ENCODE measurements around the gene TCP11.

The TCP11 gene

DNA sequence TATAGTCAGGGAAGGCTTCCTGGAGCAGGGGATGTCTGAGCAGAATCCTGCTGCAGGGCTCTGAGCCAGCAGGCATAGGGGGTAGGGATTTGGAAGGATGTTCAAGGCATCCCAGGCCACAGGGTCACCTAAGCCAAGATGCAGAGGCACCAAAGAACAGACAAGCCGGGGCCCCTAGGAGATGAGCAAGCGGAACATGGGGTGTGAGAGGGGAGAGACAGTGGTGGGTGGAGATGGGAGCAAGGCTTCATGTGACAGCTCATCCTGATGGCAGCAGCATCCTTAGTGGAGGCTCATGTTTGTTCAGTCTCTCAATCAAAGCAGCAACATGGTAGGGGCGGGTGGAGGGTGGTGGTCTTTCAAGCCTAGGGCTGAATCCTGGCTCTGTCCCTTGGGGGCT is 29.8 kb upstream of the TCP11 start:
- no peak for DNase-seq

DNA sequence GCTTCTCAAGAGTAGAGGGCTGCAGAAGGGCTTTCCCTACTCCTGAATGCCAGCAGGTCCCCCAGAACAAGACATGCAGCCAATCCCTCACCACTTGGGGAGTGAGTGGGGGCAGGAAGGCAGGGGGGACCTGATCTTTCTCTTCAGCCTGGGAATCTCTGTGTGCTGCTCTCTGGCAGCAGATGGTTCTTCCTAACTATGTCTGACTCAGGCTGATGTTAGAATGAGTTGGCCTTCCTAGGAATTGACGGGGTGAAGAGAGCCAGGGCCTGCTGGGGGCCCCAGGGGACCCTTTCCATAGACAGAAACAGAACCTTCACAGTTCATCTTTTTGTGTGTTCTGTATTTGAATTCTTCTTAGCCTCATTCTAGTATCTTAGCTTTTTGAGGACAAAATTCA is 29.0 kb upstream of the TCP11 start:
- no peak for DNase-seq

- DNase-seq: no peak
These were observed 27.3 kb upstream of the TCP11 start for GRCh38 chr6:35168461-35168861.

DNA sequence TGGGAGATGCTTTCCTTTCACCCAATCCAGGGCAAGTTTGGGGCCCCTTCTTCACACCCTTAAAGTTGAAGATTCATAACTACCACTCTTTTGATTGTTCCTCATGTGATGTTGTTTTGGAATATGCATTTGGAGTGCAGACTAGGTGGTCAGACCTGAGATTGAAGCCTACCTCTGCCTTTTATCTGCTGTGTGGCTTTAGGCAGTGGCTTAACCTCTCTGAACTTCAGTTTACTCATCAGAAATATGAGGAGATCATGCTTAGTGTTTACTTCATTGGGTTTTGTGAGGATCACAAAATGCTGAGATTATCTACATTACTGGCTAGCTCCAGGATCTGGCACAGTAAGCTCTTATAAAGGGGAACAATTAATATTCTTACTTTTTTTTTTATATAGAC is 26.4 kb upstream of the TCP11 start:
- no peak for DNase-seq

DNA sequence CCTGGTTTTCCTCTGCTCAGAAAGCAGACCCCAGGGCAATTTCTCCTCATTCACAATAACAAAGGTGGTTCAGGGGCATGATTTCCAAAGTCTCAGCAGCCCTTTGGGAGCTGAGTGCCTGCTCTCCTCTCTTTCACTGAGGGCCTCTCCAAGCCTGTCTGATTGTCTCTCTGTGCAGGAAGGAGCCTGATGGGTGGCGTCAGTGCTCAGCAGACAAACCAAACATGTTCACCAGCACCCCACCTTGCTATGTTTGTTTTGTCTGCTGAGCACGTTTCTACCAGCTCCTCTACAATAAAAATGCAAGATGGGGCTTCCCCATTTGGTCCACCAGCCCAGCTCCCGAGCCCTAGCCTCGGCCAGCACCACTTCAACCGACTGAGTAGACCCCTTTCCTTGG is 25.4 kb upstream of the TCP11 start:
- peak; percentile 65 for DNase-seq

DNA sequence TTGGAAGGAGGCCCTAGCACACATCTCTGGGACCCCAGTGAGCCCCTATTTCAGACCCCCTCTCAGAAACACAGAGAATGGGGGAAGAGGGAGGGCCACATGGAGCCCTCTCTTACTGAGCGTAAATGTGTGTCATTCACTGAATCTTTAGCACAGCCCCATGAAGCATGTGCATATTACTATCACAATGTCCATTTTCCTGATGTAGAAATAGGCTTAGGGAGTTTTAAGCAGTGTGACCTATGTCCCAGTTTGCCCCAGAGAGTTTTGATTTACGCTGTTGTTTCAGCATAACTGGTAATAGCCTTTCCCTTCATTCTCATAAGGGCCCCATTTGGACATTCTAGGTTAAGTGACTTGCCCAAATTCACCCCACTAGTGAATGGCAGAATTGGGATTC is 25.0 kb upstream of the TCP11 start:
- DNase-seq: no peak

DNA sequence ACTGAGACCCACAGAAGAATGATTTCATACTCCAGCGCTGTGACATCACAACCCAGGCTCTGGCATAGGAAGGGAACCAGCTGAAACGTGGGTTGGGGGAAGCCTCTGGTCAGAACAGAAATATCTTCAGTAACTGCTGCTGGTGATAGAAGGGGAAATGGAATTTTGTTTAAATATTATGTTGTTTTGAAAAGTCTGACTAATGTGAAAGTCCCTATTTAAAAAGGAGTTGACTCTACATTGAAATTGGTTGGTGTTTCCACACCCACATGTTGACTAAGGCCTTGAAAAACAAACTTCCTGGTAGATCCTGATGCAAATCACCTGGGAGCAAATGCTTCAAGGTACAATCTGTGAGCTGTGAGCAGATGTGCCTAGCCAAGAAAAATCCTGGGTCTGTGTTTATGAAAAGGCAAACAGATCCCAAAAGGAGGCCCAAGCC is 24.5 kb upstream of the TCP11 start:
- DNase-seq: peak; percentile 65

DNA sequence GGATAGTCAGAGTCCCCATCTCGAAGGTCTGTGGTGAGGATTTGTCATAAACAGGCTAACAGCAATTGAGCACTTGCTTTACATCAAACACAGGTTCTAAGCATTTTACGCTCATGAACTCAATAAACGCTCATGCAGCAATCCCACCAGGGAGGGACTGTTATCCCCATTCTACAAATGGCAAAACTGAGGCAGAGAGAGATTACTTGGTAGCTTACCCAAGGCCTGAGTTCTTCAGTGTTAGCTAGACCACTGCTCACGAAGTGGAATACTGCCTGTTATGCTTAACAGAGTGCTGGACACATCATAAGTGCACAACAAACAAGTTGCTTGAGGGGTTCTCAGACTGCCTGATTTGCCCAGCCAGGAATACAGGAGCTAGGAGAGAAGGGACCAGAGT is 23.7 kb upstream of the TCP11 start:
- no peak for DNase-seq

DNA sequence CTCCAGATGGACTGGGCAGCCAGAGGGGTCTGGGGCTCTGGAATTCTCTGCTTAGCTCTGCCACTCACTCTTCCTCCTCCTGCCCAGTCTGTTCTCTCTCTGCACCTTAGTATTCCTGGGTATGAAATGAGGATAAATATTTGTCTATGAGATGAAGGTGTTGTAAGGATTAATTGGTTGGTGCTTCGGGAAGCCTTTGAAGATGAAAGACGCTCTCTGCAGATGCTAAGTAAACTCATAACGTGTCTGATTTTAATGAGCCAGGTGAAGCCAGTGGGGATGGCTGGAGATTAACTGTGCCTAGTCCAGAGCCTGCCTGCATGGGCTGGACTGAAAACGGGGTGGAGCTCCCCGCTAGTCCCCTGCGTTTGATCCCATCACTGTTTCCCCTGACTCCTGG is 23.1 kb upstream of the TCP11 start:
- DNase-seq: no peak

DNA sequence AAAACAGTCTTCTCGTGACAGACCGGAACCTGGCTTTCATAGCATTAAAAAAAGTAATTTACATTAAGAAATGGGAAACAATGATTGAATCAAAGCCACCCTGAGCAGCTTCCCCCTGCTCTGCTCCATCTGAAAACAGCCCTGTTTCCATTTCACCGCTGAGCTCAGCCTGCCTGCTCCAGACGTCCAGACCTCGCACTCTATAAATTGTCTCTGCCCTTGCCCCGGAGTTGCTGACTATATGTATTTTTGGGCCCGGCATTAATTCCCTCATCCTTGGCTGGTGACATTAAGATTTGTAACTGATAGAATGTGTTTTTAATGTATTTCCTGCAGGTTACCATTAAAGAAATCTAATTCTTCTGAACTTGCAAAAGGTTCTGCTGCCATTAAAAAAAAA is 22.7 kb upstream of the TCP11 start:
- no peak for DNase-seq

GRCh38 chr6:35161776-35162607 is 20.9 kb upstream of the TCP11 start:
- DNase-seq: no peak

GRCh38 chr6:35161266-35161665 is 20.1 kb upstream of the TCP11 start:
- no peak for DNase-seq

- no peak for DNase-seq
These were observed 19.5 kb upstream of the TCP11 start for GRCh38 chr6:35160642-35161041.

DNA sequence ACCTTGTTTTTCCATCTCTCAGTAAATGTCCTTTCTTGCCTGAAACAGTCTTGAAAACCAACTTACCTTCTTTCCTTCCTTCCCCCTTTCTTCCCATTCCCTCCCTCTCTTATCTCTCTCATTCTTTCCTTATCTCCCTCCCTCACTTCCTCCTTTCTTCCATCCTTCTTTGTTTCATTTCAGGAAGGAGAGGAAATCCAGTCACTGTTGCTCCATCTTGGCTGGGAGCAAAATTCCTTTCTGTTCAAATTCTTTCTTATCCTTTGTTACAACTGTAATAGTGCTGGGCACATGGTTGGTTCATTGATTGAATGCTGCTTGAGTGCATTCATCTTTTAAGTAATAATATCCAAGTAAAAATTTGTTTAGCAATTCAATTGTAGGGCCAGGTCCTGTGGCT is 17.4 kb upstream of the TCP11 start:
- no peak for DNase-seq

- DNase-seq: no peak
These were observed 13.8 kb upstream of the TCP11 start for GRCh38 chr6:35154947-35155346.

GRCh38 chr6:35154262-35154661 is 13.1 kb upstream of the TCP11 start:
- no peak for DNase-seq

GRCh38 chr6:35152067-35152707 is 11.0 kb upstream of the TCP11 start:
- no peak for DNase-seq

DNA sequence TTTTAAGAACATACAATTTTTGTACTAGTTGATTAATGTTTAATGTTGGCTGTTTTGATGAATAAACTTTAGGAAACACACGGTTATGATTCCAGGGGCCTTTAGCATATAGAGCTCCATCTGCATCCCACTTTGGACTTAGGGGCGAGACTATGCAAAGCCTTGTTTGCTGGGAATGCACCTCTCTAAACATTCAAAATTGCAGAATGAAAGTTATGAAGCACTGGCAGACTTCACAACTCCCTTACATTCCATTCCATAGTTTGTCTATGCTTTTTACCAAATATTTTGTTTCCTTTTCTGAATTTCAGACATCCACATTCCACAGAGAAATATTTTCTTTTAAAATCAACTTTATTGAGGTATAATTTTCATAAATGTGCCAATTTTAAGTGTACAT is 10.3 kb upstream of the TCP11 start:
- DNase-seq: no peak

DNA sequence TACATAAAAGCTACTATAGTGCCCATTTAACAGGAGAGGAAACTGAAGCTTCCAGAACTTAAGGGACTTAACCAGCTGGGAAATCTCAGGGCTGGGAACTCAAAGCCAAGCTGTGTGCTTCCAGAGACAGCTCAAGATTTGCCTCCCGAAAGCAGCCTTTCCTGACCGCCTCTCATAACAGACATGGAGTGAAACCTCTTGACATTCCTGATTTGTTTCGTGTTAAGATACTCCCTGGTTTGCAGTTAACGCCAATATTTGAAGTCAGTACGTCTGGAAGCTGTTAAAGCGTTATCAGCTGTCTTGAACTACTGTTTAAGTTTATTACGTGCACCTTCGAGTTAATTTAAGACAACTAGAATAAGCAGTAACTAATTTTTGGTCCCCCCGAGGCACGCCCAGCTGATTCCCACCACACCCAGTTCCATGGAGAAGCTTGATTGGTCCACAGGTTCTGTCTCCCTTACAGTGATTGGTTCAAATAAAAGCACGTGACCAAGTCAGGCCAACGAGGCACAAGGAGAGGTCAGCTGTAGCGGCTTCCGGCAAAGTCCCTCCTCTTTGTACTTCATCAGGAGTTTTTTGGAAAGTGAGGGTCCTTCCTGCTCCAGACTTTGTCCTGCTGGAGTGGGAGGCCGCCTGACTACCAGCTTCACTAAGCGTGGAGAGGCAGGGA is 8.9 kb upstream of the TCP11 start:
- DNase-seq: no peak

DNA sequence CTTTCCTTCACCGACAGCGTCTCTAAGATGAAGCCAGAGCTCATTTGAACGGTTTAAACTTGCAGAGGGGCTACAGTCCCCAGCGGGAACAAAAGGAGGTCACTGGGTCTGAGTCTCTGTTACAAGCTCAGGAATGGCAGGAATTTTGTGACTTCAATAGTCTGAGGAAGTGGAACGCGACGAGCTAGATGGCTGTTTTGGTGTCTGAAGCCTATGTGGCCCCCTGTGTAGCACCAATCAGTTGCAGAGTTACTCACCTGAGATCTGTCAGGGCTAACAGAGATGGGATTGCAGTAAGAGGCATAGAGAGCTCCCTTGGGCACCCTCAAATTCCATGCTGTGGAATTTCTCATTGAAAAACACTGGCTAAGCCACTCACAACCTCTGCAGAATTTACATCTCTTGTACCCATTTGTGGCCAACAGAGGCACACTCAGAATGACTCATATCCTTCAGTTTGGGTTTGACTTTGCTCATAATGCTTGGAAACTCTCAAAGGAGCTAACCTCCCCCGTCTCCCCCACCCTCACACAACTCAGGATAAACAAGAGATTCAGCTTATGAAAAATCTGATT is 7.1 kb upstream of the TCP11 start:
- no peak for DNase-seq

DNA sequence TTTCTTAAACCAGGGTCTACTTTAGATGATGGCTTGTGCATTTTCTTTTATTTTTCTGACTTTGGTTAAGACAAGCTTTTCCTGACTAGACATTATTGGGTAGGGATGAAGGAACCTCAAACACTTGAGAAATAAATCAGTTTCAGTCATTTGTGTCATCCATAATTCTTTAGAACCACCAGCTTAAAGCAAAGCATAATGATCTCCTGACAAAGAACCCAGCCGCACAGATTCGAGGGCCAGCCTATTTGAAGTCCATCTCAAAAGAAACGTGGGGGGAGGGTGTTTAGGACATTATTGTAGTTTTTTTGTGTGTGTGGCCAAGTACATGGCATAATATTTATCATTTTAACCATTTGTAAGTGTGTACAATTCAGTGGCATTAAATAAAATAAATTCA is 6.3 kb upstream of the TCP11 start:
- DNase-seq: no peak

GRCh38 chr6:35147026-35147425 is 5.9 kb upstream of the TCP11 start:
- DNase-seq: no peak

- peak; percentile 26 for DNase-seq
These were observed 5.3 kb upstream of the TCP11 start for GRCh38 chr6:35146453-35146852.

GRCh38 chr6:35145757-35146156 is 4.6 kb upstream of the TCP11 start:
- DNase-seq: no peak
